ENCODE measurements around the gene MMD2.

Gene MMD2

DNA sequence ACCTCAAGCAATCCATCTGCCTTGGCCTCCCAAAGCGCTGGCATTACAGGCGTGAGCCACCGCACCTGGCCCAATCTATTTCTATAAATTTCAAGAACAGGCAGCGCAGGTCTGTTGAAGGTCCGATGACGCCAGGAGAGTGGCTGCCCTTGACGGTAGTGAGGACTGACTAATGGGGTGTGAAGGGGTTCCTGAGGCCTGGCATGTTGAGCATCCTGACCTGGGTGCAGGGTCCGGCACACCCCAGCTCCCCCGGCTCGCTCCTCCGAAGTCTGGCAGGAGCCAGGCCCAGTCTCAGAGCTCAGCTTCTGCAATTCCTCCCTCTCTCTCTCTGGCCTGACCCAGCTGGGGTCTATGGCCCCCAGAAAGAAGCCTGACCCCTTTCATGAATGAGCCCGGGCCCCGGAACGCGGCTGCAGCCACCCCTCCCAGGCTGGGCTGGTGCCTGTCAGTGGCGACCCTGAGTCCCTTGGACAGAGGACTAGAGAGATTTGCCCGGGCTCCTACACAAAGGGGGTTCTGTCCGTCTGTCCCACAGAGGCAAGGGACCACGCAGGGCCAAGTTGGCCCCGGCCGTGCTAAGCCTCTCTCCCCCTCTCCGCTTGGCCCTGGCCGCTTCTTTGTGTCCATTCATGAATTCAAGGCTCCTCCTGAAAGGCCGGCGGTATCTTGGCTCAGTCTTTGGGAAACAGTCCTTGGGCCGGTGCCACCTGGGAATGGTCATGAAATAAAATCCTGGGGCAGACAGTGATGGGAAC is 18.8 kb downstream of the MMD2 start:
- no peak for FAIRE-seq
- no peak for TF ChIP-seq POLR2A (IDR thresholded peaks at IDR 0.05; ENCODE audit: low read depth, low read length)

DNA sequence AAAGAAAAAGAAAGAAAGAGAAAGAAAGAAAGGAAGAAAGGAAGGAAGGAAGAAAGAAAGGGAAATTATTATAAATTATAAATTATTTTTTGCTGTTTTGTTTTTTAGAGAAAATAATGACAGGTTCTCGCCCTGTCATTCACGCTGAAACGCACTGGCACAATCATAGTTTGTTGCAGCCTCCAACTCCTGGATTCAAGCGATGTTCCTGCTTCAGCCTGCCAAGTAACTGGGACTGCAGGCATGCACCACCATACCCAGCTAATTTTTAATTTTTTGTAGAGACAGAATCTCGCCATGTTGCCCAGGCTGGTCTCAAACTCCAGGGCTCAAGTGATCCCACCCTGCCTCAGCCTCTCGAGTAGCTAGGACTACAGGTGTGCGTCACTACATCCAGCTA is 21.6 kb downstream of the MMD2 start:
- no peak for FAIRE-seq
- no peak for TF ChIP-seq POLR2A (IDR thresholded peaks at IDR 0.05; ENCODE audit: low read depth, low read length)

More for the DNA sequence above, 18.8 kb downstream of the MMD2 start:
- no peak for DNase-seq (ENCODE audit: insufficient read length, low spot score)

DNA sequence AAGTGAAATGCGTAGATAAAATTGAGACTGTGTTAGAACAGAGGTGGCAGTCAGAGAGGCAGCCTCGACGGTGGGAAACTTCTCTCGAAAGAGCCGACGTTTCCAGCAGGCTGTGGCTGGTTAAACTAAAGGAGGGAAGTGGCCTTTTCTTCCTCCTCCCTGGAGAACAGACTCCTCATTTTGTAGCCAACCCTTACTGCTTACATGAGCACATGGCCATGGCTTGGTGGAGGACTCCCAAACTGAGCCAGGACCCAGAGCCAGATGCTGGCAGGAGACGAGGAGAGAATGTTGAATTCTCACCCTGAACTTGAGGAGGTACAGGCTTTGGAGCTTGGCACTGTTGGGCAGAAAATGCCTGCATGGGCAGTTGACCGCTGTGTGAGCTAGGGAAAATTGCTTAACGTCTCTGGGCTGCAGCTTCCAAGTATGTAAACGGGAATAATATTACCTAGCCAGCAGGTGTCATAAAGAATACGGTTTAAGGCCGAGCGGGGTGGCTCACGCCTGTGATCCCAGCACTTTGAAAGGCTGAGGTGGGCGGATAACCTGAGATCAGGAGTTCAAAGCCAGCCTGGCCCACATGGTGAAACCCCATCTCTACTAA is 24.5 kb downstream of the MMD2 start:
- no peak for DNase-seq (ENCODE audit: insufficient read length, low spot score)
- FAIRE-seq, result no peak
- no peak for TF ChIP-seq POLR2A (IDR thresholded peaks at IDR 0.05; ENCODE audit: low read depth, low read length)

More for the DNA sequence above, 21.6 kb downstream of the MMD2 start:
- no peak for DNase-seq (ENCODE audit: insufficient read length, low spot score)

DNA sequence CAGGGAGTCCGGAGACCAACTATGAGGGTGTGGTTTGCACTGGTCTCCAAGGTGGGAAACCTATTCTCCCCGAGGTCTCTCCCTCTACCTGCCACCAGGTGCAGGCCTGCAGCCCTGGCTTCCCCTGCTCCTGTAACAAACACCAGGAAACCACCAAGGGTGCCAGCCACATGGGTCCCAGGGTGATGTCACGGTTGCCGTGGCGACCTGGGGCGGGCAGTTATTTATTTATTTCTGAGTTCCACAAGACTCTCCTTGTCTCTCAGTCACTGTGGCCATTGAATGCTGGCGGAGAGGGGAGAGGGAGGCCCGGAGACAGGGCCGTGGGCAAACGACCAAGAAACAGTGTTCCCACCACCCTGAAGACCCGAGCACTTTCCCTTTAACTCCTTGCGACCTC is 27.0 kb downstream of the MMD2 start:
- DNase-seq (ENCODE audit: insufficient read length, low spot score) (peak; percentile 68), FAIRE-seq (no peak)
- TF ChIP-seq POLR2A (IDR thresholded peaks at IDR 0.05; ENCODE audit: low read depth, low read length), result no peak

DNA sequence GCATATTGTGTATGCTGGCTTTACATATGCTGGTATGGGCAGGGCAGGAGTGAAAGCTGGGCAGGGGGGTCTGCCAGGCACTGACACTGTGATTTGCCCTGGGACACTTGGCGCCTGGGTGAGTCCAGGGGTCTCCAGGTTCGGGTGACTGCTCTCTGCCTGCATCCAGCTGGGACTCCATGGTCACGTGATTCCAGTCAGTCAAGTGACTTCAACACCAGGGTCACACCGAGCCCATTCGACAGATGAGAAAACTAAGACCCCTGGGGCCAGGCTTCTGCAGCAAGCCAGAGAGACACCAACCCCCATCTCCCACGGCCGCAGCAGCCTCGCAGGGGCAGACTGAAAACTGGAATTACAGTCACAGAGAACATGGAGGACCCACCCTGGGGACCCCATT is 30.0 kb downstream of the MMD2 start:
- no peak for TF ChIP-seq POLR2A (IDR thresholded peaks at IDR 0.05; ENCODE audit: low read depth, low read length)
- no peak for DNase-seq (ENCODE audit: insufficient read length, low spot score)
- FAIRE-seq, result no peak

DNA sequence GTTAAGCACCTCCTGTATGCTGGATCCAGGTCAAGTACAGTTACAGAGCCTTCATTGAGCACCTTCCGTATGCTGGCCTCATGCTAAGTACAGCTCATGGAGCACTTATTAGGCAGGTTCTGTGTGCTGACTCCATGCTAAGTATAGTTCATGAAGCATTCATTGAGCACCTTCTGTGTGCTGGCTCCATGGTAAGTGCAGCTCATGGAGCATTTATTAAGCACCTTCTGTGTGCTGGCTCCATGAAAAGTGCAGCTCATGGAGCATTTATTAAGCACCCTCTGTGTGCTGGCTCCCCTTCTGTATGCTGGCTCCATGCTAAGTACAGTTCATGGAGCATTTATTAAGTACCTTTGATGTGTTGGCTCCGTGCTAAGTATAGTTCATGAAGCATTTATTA is 30.5 kb downstream of the MMD2 start:
- DNase-seq (ENCODE audit: insufficient read length, low spot score) (no peak), FAIRE-seq (no peak)
- TF ChIP-seq POLR2A (IDR thresholded peaks at IDR 0.05; ENCODE audit: low read depth, low read length), result no peak

DNA sequence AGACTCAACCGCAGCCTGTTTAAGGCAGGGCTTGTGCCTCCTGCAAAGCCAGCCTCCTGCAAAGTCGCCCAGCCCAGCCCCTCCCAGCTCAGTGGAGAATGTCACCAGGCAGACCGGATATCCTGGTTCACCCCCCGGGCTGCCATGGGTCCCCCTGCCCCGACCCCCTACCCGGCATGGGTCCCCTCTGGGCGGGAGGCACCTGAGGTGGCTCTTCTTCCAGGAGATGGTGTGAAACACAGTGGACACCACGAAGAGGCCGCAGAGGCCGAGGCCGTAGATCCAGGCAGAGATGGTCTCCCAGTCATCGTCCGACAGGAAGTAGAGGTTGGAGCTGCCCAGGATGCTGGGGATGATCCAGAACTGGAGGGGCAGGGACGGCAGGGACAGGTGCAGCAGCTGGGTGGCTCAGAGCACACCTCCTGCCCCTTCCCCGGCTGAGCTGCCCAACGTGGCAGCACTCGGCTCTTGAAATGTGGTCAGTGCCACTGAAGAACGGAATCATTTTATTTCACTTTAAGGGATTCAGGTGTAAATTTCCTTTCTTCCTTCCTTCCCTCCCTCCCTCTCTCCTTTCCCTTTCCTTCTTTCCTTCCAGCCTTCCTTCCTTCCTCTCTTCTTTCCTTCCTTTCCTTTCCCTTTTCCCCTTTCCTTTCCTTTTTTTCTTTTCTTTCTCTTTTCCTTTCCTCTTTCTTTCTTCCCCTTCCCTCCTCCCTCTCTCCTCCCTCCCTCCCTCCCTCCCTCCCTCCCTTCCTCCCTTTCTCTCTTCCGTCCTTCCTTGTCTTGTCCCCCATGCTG is 38.8 kb downstream of the MMD2 start:
- no peak for TF ChIP-seq POLR2A (IDR thresholded peaks at IDR 0.05; ENCODE audit: low read depth, low read length)

DNA sequence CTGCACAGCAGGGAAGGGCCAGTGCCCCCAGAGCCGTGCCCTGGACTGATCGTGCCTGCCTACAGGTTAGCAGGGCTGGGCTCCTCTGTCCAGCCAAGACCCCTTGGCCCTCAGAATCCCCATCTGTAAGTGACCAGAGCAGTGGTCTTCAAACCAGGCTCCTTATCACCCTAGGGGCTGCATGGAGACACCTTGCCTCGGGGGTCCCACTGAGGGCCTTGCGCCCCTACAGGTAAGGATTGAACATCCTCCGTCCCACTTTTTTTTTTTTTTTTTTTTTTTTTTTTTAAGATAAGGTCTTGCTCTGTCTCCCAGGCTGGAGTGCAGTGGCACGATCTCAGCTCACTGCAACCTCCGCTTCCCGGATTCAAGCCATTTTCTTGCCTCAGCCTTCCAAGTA is 42.9 kb downstream of the MMD2 start:
- FAIRE-seq (no peak), DNase-seq (ENCODE audit: insufficient read length, low spot score) (no peak)
- no peak for TF ChIP-seq POLR2A (IDR thresholded peaks at IDR 0.05; ENCODE audit: low read depth, low read length)

More for the DNA sequence above, 38.8 kb downstream of the MMD2 start:
- DNase-seq (ENCODE audit: insufficient read length, low spot score) (no peak), FAIRE-seq (no peak)

DNA sequence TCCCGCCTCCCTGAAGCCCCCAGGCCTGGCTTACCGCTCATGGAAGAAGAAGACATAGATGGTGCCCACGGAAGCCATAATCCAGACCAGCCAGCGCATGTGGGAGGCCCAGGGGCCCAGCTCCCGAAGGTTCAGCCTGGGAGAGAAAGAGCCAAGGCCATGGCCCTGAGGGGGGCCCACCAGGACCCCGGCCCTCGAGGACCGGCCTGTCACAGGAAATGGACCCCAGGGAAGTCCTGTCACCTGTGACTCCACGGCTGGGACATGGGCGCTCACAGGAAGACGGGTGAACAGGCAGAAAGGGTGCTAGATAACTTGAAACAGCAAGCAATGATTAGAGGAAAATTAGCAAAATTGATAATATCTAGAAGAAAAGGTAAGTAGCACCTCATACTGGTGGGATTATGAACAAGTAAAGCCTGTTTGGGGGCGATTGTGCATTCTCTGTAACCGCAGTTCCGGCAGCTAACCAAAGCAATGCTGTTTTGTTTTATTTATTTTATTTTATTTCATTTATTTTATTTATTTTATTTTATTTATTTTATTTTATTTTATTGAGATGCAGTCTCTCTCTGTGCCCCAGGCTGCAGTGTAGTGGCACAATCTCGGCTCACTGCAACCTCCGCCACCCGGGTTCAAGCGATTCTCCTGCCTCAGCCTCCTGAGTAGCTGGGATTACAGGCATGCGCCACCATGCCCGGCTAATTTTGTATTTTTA is 47.7 kb downstream of the MMD2 start:
- no peak for TF ChIP-seq POLR2A (IDR thresholded peaks at IDR 0.05; ENCODE audit: low read depth, low read length)
- FAIRE-seq, result no peak

DNA sequence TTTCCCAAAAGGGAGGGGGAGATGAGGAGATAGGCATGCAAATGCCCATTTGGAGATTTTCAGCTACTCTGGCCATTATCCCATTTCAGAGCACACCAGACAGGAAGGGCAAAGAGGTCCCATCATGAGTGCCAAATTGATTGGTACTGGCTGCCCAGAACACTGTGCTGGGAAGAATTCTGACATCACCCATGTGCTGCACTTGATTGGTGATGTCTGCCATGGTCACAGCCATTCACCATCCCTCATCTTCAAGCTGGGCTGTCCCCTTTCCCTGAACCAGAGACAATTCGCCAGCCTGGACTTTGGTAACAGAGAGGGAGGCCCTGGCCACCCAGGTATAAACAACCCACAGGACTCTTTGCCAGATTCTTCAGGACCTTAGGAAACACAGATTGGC is 52.3 kb downstream of the MMD2 start:
- DNase-seq (ENCODE audit: insufficient read length, low spot score), result no peak
- no peak for FAIRE-seq
- no peak for TF ChIP-seq POLR2A (IDR thresholded peaks at IDR 0.05; ENCODE audit: low read depth, low read length)

More for the DNA sequence above, 47.7 kb downstream of the MMD2 start:
- DNase-seq (ENCODE audit: insufficient read length, low spot score), result no peak

DNA sequence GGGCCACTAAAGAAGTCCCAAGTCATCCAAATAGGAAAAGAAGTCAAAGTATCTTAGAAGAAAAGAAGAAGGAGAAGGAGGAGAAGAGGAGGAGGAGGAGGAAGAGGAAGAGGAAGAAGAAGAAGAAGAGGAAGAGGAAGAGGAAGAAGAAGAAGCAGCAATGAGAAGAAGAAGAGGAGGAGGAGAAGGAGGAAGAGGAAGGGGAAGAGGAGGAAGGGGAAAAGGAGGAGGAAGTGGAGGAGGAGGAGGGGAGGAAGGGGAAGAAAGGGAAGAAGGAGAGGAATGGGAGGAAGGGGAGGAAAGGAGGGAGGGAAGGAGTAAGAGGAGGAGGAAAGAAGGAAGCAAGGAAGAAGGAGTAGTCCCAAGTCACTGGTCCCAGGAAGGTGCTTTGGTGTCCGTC is 53.8 kb downstream of the MMD2 start:
- no peak for TF ChIP-seq POLR2A (IDR thresholded peaks at IDR 0.05; ENCODE audit: low read depth, low read length)
- no peak for FAIRE-seq
- no peak for DNase-seq (ENCODE audit: insufficient read length, low spot score)

DNA sequence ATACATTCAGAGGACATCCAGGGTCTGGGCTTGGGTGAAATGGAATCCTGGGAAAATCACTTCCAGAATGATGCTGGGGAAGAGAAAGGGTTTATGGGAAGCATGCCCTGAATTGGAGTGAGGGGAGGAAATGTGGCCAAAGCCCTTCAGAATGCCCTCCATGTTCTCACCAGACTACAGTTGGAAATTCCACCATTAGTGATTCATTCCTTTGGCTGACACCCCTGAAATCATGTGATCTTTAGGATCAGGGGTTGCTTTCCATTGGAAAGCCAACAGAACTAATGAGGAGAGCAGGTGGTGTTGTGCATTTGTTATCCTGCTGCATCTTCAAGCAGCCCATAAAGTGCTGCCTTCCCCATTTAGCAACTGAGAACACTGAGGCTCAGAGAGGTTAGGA is 54.6 kb downstream of the MMD2 start:
- no peak for TF ChIP-seq POLR2A (IDR thresholded peaks at IDR 0.05; ENCODE audit: low read depth, low read length)
- FAIRE-seq, result no peak
- DNase-seq (ENCODE audit: insufficient read length, low spot score), result no peak

DNA sequence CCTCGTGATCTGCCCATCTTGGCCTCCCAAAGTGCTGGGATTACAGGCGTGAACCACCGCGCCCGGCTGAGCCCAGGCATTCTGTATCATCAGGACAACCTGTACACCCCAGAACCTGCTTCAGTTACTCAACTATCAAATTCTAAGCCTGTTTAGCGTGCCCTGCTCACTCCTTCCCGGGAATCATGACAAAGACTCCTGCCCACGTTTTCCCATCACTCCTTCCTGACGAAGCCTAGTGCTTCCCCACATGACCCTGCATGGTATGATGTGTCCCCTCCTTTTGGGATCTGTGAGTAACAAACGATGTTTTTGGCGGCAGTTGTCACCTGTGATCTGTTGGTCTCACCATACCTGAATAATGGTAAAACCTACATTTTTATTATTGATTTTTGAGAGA is 63.2 kb downstream of the MMD2 start:
- no peak for FAIRE-seq
- TF ChIP-seq POLR2A (IDR thresholded peaks at IDR 0.05; ENCODE audit: low read depth, low read length), result no peak

DNA sequence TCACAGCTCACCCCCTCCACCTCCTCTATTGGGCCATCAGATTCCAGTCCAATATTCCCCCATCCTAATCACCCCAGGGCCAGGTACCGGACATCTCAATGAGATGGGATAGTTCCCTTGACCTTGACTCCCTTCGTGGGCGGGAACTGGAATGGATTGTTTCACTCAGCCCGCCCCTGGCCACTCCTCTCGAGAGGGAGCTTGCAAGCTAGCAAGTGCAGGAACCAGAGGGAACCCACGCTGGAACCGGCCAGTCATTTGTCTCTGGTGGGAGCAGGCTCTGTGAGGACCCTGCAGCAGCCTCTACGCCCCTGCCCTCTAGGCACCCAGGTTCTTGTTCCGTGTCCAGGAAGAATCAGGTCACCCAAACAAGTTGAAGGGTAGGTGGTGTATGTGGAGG is 64.5 kb downstream of the MMD2 start:
- DNase-seq (ENCODE audit: insufficient read length, low spot score) (no peak), FAIRE-seq (no peak)
- no peak for TF ChIP-seq POLR2A (IDR thresholded peaks at IDR 0.05; ENCODE audit: low read depth, low read length)

More for the DNA sequence above, 63.2 kb downstream of the MMD2 start:
- no peak for DNase-seq (ENCODE audit: insufficient read length, low spot score)
